Astrocyte (in vitro differentiated cells and primary cell): ENCODE results near the gene MGAT3.

Source experiments
- CTCF ChIP-seq: IDR thresholded peaks from 2 replicates; pipeline ENCODE4 v1.5.1; 2011; ENCODE audit warnings: low read depth, mild to moderate bottlenecking, inconsistent platforms, low read length, moderate library complexity; ENCODE audit not compliant: insufficient read depth
- EZH2 ChIP-seq: IDR thresholded peaks from 2 replicates; pipeline ENCODE4 v1.6.1; 2012; ENCODE audit warnings: mild to moderate bottlenecking, low read length, inconsistent platforms; ENCODE audit not compliant: insufficient read depth

- TF ChIP-seq CTCF (no peak), EZH2 (no peak)
These were observed 34.3 kb downstream of the MGAT3 start for GRCh38 chr22:39490966-39491680.
